ENCODE results near the gene RIC3.

The RIC3 gene

DNA sequence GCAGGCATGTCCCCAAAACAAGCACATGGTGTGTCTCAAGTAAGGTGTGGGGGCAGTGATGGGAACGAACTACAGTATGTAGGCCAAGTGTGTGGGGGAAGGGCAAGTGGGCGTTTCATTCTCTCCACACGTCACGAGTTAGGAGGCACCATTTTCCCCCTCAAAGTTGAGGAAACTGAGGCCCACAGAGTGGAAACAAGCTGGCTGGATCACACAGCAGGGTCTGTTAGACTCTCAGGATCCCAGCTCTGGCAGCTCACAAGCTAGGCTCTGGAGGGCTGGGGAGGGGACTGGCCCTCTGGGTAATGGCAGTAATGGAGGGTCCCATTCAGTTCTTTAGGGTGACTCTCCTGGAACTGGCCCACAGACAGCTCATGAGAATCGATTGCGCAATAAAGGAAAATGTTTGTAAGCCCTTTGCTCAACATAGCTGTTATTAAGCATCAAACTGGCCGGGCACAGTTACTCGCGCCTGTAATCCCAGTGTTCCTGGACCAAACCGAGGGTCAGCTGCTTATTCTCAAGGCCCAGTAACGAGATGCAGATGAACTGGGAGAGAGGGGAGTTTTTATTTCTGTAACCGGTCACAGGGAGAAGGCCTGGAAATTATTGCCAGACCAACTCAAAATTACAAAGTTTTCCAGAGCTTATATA, 111.9 kb downstream of the RIC3 start:
- Histone ChIP-seq H3K4me3 (no peak overlapping the region), H3K27ac (peak overlapping the region in 1 of 2 donors; percentile 62)
- DNase-seq (ENCODE audit: low spot score), result peak; percentile 80
- TF ChIP-seq, protein P1, sequence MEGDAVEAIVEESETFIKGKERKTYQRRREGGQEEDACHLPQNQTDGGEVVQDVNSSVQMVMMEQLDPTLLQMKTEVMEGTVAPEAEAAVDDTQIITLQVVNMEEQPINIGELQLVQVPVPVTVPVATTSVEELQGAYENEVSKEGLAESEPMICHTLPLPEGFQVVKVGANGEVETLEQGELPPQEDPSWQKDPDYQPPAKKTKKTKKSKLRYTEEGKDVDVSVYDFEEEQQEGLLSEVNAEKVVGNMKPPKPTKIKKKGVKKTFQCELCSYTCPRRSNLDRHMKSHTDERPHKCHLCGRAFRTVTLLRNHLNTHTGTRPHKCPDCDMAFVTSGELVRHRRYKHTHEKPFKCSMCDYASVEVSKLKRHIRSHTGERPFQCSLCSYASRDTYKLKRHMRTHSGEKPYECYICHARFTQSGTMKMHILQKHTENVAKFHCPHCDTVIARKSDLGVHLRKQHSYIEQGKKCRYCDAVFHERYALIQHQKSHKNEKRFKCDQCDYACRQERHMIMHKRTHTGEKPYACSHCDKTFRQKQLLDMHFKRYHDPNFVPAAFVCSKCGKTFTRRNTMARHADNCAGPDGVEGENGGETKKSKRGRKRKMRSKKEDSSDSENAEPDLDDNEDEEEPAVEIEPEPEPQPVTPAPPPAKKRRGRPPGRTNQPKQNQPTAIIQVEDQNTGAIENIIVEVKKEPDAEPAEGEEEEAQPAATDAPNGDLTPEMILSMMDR (IDR thresholded peaks at IDR 0.05), result no peak

Measured in coronary artery (tissue), 2 donors.